Activated T-cell treated with anti-CD3 and anti-CD28 coated beads, Interleukin-2, amount 50 U/mL, for 4 hours (primary cell): ENCODE measurements around the gene ASPN. TPM values are rescaled to one million over a fixed set of nuclear protein-coding genes. Genes with fewer than 3 reads are reported as not detected.

Experiments
- ATAC-seq, 2 donors: fragments of 200-7000 bp; cut with Tn5 transposase; one replicate each; pipeline ENCODE4 v1.10.0; 2021
- DNase-seq: peaks from one replicate; pipeline ENCODE4 v3.0.0-alpha.2; 2020
- H3K27me3 Mint-ChIP-seq: one replicate; pipeline ENCODE4 v1.8.0; 2021; ENCODE audit warnings: low read depth, mixed read lengths
- H3K36me3 Mint-ChIP-seq: one replicate; pipeline ENCODE4 v1.8.0; 2022; ENCODE audit warnings: mixed read lengths; ENCODE audit not compliant: insufficient read depth
- H3K4me1 Mint-ChIP-seq: one replicate; pipeline ENCODE4 v1.8.0; 2021; ENCODE audit warnings: low read depth, mixed read lengths
- H3K4me3 Mint-ChIP-seq: one replicate; pipeline ENCODE4 v1.8.0; 2021; ENCODE audit warnings: mild to moderate bottlenecking, moderate library complexity, mixed read lengths
- H3K9me3 Mint-ChIP-seq: one replicate; pipeline ENCODE4 v1.8.0; 2021; ENCODE audit warnings: mixed read lengths
- total RNA-seq, 3 donors: library from RNA; stranded (reverse); gene quantifications; one replicate each; pipeline ENCODE4 v1.2.1, GENCODE V29; 2021

ASPN gene
- total RNA-seq, 3 donors from 2014 or later = not detected

- ATAC-seq = no peak
- H3K27me3 Mint-ChIP-seq = no peaks in the 10 kb centered on the region
- no peak for DNase-seq
- H3K4me3 Mint-ChIP-seq = no peak overlapping the region
- H3K4me1 Mint-ChIP-seq = no peaks in the 10 kb centered on the region
- H3K36me3 Mint-ChIP-seq = no peaks in the 10 kb centered on the region
- H3K9me3 Mint-ChIP-seq = no peaks in the 10 kb centered on the region
These were observed 11.6 kb upstream of the ASPN start for GRCh38 chr9:92493749-92494387.

DNA sequence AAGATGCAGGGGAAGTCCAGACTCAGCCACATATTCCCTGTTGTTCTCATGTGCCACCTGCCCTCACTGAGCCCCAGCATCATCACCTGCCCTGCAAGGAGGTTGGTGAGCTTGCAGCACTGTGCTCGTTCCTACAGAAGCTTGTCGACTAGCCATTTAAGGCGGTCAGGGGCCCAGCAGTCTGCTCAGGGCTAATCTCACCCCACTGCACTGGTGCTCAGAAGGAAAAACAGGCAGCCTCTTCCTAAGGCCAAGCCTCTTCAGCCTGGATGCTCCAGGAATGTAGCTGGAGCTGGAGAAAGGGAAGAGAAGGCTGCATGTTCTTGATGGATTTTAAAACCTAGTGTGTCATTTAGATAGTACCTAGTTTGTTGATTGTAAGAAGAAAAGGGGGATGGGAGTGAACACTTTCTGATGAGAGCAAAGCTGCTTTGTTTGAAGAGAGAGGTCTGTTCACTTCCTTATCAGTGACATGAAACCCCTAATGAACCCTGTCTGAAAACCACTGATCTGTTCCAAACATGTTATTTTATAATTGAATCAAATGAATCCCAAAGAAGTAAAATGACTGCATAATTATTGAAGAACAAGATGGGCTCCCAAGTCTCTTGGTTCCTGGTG lies 10.6 kb upstream of the ASPN start:
- Mint-ChIP-seq H3K27me3 (no peaks in the 10 kb centered on the region), H3K4me1 (no peaks in the 10 kb centered on the region), H3K36me3 (no peaks in the 10 kb centered on the region), H3K4me3 (no peak overlapping the region), H3K9me3 (no peaks in the 10 kb centered on the region)
- ATAC-seq (no peak), DNase-seq (no peak)

- H3K4me1 Mint-ChIP-seq = no peaks in the 10 kb centered on the region
- no peak overlapping the region for H3K4me3 Mint-ChIP-seq
- ATAC-seq (no peak), DNase-seq (no peak)
- no peaks in the 10 kb centered on the region for H3K36me3 Mint-ChIP-seq
- no peaks in the 10 kb centered on the region for H3K27me3 Mint-ChIP-seq
- H3K9me3 Mint-ChIP-seq = no peaks in the 10 kb centered on the region
These were observed 6.6 kb upstream of the ASPN start for GRCh38 chr9:92488681-92489550.

DNA sequence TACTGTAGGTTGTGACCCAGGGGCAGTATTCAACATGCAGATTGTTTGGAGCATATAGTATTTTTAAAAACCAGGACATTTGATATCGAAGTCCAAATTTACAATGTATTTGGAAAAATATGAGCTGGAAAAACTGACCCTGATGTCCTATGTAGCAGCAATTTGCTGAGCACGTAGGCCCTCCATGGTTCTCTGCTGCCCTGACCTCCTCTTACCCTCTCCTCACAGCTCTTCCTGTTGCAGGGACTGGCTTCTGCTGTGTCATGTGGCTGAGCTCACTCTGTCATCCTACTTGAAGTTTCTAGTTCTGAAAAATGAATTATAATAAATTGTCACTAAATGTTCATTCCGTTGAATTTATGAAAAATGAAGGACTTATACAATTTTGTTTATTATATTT lies 4.1 kb upstream of the ASPN start:
- Mint-ChIP-seq H3K9me3 (no peaks in the 10 kb centered on the region), H3K27me3 (no peaks in the 10 kb centered on the region), H3K36me3 (no peaks in the 10 kb centered on the region), H3K4me1 (no peaks in the 10 kb centered on the region), H3K4me3 (no peak overlapping the region)
- no peak for ATAC-seq
- DNase-seq = no peak

DNA sequence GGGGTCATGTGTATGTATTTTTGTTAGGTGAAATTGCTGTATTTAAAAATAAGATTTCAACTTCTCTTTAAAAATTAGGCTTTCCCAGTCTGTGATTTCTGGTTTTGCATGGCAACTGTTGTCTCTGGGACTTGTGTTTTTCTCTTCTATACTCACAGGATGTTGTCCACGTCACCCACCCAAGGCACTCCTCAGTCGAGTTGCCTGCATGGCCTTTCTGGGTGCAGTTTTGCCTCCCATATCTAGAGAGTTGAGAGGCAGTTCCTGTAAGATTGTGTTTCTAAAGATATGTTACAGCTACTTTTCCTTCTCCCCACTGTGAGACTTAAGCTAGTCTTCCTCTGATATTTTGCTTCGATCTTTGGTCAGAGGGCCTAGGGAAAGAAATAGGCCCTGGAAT lies 2.3 kb upstream of the ASPN start:
- Mint-ChIP-seq H3K4me3 (no peak overlapping the region), H3K9me3 (no peaks in the 10 kb centered on the region), H3K27me3 (no peaks in the 10 kb centered on the region), H3K36me3 (no peaks in the 10 kb centered on the region), H3K4me1 (peaks cover 4% of the 10 kb centered on the region)
- DNase-seq = no peak
- ATAC-seq = no peak

DNA sequence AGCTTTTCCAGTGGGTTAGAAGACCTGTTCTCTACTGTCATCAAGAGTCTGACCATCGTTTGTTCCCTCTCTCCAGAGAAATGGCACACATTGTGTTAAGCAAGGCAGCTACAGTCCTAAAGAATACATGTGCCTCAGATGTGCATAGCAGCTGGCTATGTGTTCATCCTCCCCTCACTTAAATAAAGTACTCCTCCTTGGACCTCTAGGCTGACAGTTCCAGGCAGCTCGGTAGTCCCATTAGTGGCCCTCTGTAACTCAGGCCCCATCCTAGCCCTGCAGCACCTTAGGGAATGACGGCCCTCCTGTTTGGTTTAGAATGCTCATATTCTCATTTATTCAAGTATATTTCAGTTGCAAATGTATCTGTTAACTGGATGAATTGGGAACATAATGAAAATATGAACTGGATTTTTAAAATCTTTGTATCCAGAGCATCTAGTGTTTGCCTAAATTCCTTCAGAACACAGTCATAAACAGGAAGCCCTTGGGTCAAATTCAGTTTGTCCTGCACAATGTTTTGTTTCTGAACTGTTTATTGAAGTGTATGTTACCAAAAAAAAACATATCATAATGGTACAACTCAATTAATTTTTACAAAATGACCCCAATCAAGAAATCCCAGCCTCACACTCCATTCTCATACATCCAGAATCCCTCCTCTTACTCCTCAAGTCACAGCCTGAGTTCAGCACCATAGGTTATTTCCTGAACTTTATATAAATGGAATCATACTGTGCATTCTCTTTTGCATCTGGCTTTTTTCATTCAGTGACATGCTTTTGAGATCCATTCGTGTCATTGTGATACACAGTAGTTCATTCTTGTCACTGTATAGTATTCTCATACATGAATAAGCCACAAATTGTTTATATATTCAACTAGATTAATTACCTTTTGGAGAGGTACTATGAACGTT lies 1.6 kb upstream of the ASPN start:
- Mint-ChIP-seq H3K4me1 (peaks cover 4% of the 10 kb centered on the region), H3K4me3 (no peak overlapping the region), H3K27me3 (no peaks in the 10 kb centered on the region), H3K9me3 (no peaks in the 10 kb centered on the region), H3K36me3 (no peaks in the 10 kb centered on the region)
- no peak for DNase-seq
- no peak for ATAC-seq

DNA sequence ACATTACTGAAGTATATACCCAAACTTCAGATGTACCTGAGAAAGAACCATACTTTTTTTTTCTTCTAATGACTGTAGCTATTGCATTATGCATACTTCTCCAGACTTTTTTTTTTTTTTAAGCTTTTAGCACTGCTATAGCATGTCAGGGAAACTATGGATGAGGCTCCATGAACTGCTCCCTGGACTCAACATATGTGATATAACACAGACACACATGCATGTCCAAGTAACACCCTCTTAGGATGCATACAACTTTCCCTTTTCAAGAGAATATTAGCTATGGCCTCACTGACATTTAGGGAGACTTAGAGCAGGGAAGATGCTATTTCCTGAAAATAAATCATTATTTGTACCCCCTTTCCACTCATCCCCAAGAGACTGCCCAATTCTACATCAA lies 499 bp upstream of the ASPN start:
- Mint-ChIP-seq H3K4me3 (no peak overlapping the region), H3K9me3 (no peaks in the 10 kb centered on the region), H3K27me3 (no peaks in the 10 kb centered on the region), H3K4me1 (peaks cover 4% of the 10 kb centered on the region), H3K36me3 (no peaks in the 10 kb centered on the region)
- DNase-seq (no peak), ATAC-seq (no peak)

DNA sequence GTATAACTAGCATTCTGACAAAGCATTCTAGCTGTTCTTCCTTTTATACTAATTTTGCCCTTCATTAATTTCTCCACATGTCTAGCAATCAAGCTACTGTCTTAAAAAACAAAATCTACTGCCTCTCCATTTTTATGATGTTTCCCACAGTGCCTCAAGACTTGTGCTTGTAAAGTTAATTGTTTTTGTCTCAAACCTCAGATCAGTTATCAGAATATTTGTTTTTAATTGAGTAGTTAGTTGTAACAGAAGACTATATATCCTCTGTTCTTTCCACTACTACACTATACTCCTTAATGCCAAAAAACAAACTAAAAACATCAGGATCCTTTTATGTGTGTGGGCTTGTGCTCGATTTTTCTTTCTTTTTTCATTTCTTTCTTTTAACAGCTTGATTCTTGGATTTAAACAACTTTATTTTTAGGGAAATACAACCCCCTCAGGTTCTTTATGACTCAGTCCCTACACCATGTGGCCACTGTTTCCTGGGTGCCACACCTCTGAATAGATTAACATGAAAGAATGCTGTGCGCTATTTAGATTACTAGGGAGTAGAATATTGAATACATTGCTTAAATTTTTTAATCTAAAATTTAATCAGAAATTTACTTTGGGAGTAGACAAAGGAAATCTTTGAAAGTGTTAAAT lies 1.2 kb downstream of the ASPN start:
- Mint-ChIP-seq H3K36me3 (no peaks in the 10 kb centered on the region), H3K4me1 (peaks cover 4% of the 10 kb centered on the region), H3K4me3 (no peak overlapping the region), H3K27me3 (no peaks in the 10 kb centered on the region), H3K9me3 (no peaks in the 10 kb centered on the region)
- ATAC-seq (no peak), DNase-seq (no peak)

DNA sequence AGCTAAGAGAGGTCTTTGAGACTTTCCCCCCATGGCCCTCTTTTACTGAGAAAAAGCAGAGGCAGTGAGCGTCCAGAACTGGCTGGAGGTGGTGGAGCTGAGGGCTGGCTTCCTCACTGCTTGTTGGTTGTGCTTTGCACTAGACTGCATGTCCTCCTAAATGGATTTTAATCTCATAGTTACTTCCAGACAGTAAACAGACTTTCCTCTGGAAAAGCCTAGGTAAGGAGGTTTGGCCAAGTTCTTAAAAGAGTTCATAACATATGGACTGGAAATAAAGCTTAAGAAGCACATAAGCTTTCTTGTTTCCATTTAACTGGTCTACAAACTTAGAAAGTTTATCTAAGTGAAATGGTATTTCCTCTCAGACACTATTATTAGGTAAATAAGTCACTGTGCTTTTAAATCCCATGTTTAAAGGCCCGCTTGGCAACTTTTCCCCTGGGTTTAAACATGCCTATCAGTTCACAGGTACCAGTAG lies 2.0 kb downstream of the ASPN start:
- DNase-seq (no peak), ATAC-seq (no peak)
- no peaks in the 10 kb centered on the region for H3K27me3 Mint-ChIP-seq
- H3K36me3 Mint-ChIP-seq = no peaks in the 10 kb centered on the region
- H3K4me1 Mint-ChIP-seq = peaks cover 4% of the 10 kb centered on the region
- no peaks in the 10 kb centered on the region for H3K9me3 Mint-ChIP-seq
- H3K4me3 Mint-ChIP-seq = no peak overlapping the region

DNA sequence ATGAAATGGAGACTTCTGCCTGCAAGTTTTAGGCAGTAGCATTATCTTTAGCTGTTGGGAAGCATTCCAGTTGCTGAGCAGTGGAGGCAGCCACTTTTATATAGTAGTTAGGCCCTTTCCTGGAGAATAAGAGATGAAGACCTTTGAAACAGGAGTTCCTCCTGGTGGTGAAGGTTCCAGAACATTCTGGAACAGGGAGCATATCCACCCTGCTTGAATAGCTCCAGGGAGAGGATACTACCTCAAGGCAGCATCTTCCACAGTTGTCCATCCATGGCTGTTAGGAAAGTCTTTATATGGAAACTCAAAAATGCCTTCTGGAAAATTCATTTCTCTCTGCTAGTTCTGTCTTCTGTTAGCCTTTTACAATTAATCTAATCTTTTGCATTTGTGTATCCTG lies 3.0 kb downstream of the ASPN start:
- Mint-ChIP-seq H3K9me3 (no peaks in the 10 kb centered on the region), H3K36me3 (no peaks in the 10 kb centered on the region), H3K4me1 (peaks cover 4% of the 10 kb centered on the region), H3K27me3 (no peaks in the 10 kb centered on the region), H3K4me3 (no peak overlapping the region)
- ATAC-seq (no peak), DNase-seq (no peak)

DNA sequence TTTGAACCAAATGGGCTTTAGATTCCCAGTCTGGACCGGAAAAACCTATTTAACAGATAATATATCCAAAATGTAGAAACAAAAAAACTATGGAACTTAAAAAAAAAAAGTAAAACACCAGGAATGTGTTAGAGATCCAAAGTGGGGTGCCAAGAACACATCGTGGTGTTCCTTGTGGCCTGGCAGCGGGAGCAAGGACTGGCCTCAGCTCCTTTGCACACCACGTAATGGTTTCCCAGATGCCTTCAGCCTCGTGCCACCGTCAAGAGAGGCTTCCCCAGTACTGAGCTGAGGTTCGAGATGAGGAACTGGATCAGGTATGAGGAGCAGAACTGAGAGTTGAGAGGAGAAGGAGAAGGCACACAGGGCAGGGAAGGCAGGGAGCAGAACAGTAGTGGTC lies 3.5 kb downstream of the ASPN start:
- Mint-ChIP-seq H3K36me3 (no peaks in the 10 kb centered on the region), H3K4me1 (peaks cover 4% of the 10 kb centered on the region), H3K27me3 (no peaks in the 10 kb centered on the region), H3K4me3 (no peak overlapping the region), H3K9me3 (no peaks in the 10 kb centered on the region)
- ATAC-seq (no peak), DNase-seq (no peak)

DNA sequence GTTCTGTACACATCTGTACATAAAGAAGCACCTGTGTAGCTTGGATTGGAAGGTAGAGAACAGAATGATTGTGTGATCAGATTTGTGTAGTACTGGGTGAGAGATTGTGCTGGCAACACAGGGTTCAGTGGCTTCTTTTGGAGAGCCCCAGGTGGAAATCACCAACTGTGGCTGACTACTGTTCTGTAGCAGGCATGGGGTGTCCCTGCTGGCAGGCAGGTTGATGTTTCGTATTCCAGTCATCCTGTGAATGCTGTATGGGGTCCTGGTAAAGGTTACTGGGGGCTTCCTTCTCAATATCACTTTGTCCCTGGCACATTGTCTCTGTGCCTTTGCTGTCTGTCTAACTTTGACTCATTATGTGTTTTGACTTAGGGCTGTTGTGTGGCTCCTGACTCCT lies 5.3 kb downstream of the ASPN start:
- Mint-ChIP-seq H3K9me3 (no peaks in the 10 kb centered on the region), H3K4me1 (peaks cover 4% of the 10 kb centered on the region), H3K27me3 (no peaks in the 10 kb centered on the region), H3K4me3 (no peak overlapping the region), H3K36me3 (peaks cover 3% of the 10 kb centered on the region)
- DNase-seq (no peak), ATAC-seq (no peak)

DNA sequence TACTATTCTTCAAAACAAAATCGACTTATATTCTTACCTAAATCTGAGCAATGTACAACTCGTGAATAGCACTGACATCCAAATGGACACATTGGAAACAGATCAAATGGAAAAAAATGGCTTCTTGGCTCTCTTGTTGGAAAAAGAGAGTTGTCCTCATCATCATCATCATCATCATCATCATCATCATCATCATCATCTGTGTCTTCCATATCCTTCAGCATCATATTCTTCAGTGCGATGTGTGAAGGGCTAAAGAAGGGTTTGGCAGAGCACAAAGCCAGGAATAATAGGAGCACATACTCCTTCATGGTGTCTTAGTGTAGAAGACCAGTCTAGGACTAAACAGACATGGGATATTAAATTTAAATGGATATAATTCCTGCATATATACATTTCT lies 7.7 kb downstream of the ASPN start:
- H3K9me3 Mint-ChIP-seq = no peaks in the 10 kb centered on the region
- no peaks in the 10 kb centered on the region for H3K4me1 Mint-ChIP-seq

DNA sequence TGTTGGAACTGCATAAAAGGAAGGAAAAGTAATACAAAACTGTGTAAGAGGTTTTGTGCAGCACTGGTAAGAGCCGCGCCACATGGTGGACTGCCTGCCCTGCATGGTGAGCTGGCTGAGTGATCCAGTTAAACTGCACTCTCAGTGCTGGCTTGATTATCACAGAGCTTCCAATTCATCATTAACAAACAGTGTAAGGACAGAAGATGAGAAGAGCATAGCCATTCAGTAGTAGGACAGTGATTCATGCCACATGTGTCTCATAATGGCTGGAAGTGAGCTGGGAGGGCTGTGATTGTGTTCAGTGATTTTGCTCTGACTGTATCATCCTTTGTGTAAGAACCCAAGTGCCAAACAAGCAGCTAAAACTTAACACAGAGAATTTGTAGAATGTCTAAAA lies 14.1 kb downstream of the ASPN start:
- no peak for DNase-seq
- H3K27me3 Mint-ChIP-seq = no peaks in the 10 kb centered on the region
- H3K36me3 Mint-ChIP-seq = no peaks in the 10 kb centered on the region
- H3K4me1 Mint-ChIP-seq = no peaks in the 10 kb centered on the region
- H3K9me3 Mint-ChIP-seq = no peaks in the 10 kb centered on the region
- no peak for ATAC-seq
- no peak overlapping the region for H3K4me3 Mint-ChIP-seq

More for the DNA sequence above, 7.7 kb downstream of the ASPN start:
- ATAC-seq (no peak), DNase-seq (no peak)
- Mint-ChIP-seq H3K4me3 (no peak overlapping the region), H3K27me3 (no peaks in the 10 kb centered on the region), H3K36me3 (peaks cover 3% of the 10 kb centered on the region)
